GM12878 (cell line): ENCODE results near the gene CLCN2. TPM values are rescaled to one million over a fixed set of nuclear protein-coding genes. Genes with fewer than 3 reads are reported as not detected.

Source experiments
- ATAC-seq: fragments of 200-7000 bp; cut with Tn5 transposase; 3 replicates; pipeline ENCODE4 v1.9.1; 2020; ENCODE audit warnings: mild to moderate bottlenecking, moderate library complexity
- BruUV-seq: library from RNA; stranded (reverse); fragments of 400-500 nt; replicated peaks from 2 replicates; lab custom pipeline; 2021; lab: Mats Ljungman, UMichigan
- CTCF ChIA-PET: fragments of 300-600 bp; sonication (Branson Sonifier 250); formaldehyde crosslinking; extraction: SDS; loops from one replicate; lab custom pipeline; 2021; ENCODE audit warnings: inconsistent platforms; lab: Yijun Ruan, JAX
- POLR2A ChIA-PET: fragments of 350-600 bp; formaldehyde crosslinking; extraction: SDS; loops from one replicate; lab custom pipeline; 2021; ENCODE audit warnings: inconsistent platforms; lab: Charles Lee
- RAD21 ChIA-PET: fragments of 300-600 bp; sonication (Branson Sonifier 250); formaldehyde crosslinking; loops from one replicate; lab custom pipeline; 2023; ENCODE audit warnings: antibody characterized with exemption; ENCODE audit not compliant: unreplicated experiment; lab: Charles Lee
- SMC1A ChIA-PET: fragments of 300-600 bp; sonication (Branson Sonifier 250); formaldehyde crosslinking; loops from one replicate; lab custom pipeline; 2023; ENCODE audit not compliant: unreplicated experiment, uncharacterized antibody; lab: Charles Lee
- DNase-seq: peaks from one replicate; pipeline ENCODE4 v3.0.0-alpha.2; 2011; ENCODE audit warnings: low read depth, low spot score
- FAIRE-seq: peaks from 3 replicates; lab custom pipeline; 2011; peaks lifted over from hg19 to GRCh38; lab: Jason Lieb, UNC
- H2AFZ ChIP-seq: 2 replicates; pipeline ENCODE4 v1.6.0; 2011; ENCODE audit warnings: low read depth, low read length, control low read depth; ENCODE audit not compliant: control insufficient read depth
- H3K27ac ChIP-seq: 2 replicates; pipeline ENCODE4 v1.5.1; 2011; ENCODE audit warnings: control low read depth; ENCODE audit not compliant: control insufficient read depth, insufficient read depth
- H3K27me3 ChIP-seq, 2 experiments: replicated peaks in 1 of 2; 2 replicates each; pipeline versions ENCODE4 v1.6.0 to v1.6.1; 2011; ENCODE audit warnings: low read length in 1 of 2; ENCODE audit not compliant: control insufficient read depth in 2 of 2, insufficient read depth in 2 of 2
- H3K36me3 ChIP-seq, 2 experiments: 2 replicates each; pipeline ENCODE4 v1.5.1; 2011; ENCODE audit warnings: low read length in 1 of 2; ENCODE audit not compliant: control insufficient read depth in 2 of 2, insufficient read depth in 2 of 2
- H3K4me1 ChIP-seq: 2 replicates; pipeline ENCODE4 v1.6.1; 2011; ENCODE audit warnings: mild to moderate bottlenecking, low read length, moderate library complexity, mixed read lengths; ENCODE audit not compliant: control insufficient read depth, insufficient read depth
- H3K4me2 ChIP-seq: 2 replicates; pipeline ENCODE4 v1.6.0; 2011; ENCODE audit warnings: control low read depth; ENCODE audit not compliant: control insufficient read depth, insufficient read depth
- H3K4me3 ChIP-seq: fragments of 200-600 bp; sonication (generic); 2 replicates; pipeline ENCODE4 v1.5.1; 2016
- H3K79me2 ChIP-seq: 2 replicates; pipeline ENCODE4 v1.6.0; 2011; ENCODE audit warnings: low read length; ENCODE audit not compliant: control insufficient read depth, insufficient read depth
- H3K9ac ChIP-seq: 2 replicates; pipeline ENCODE4 v1.8.0; 2011; ENCODE audit warnings: low read length, control low read depth, mixed read lengths; ENCODE audit not compliant: control insufficient read depth, insufficient read depth
- H3K9me3 ChIP-seq: replicated peaks from 3 replicates; pipeline ENCODE4 v1.5.1; 2011; ENCODE audit warnings: mild to moderate bottlenecking, low read length; ENCODE audit not compliant: control insufficient read depth, insufficient read depth
- H4K20me1 ChIP-seq: 2 replicates; pipeline ENCODE4 v1.6.0; 2011; ENCODE audit not compliant: control insufficient read depth, insufficient read depth
- NFXL1 ChIP-seq: fragments of 450-650 bp; IDR thresholded peaks from 2 replicates; pipeline ENCODE4 v1.6.1; 2017; ENCODE audit warnings: antibody characterized with exemption, mild to moderate bottlenecking, borderline replicate concordance
- NFYB ChIP-seq: IDR thresholded peaks from 2 replicates; pipeline ENCODE4 v1.6.1; 2011; ENCODE audit warnings: low read depth, mild to moderate bottlenecking, low read length, improper control_type of control experiment, moderate library complexity; ENCODE audit not compliant: insufficient read depth
- POLR2AphosphoS5 ChIP-seq: IDR thresholded peaks from 2 replicates; pipeline ENCODE4 v1.6.1; 2011; ENCODE audit warnings: mild to moderate bottlenecking, low read length, inconsistent platforms
- USF2 ChIP-seq: IDR thresholded peaks from 2 replicates; pipeline ENCODE4 v1.6.1; 2011; ENCODE audit warnings: low read depth, low read length, improper control_type of control experiment, borderline replicate concordance
- WGBS: methylation state at CpG from one replicate; pipeline ENCODE4 v1.1.6; 2016; ENCODE audit warnings: low lambda C conversion rate; ENCODE audit not compliant: insufficient replicate concordance, insufficient coverage; ENCODE audit errors: missing lambda C conversion rate; 5-methylcytosine and 5-hydroxymethylcytosine counted together
- in situ Hi-C: fragments of 300-500 bp; cut with MboI; formaldehyde crosslinking; loops from 9 replicates; pipeline ENCODE4 v1.14.3; 2018; ENCODE audit warnings: mixed read lengths
- intact Hi-C: fragments of 100-400 bp; cut with micrococcal nuclease; formaldehyde crosslinking; loops from one replicate; pipeline ENCODE4 v1.14.2; 2022; ENCODE audit not compliant: unreplicated experiment
- polyA plus RNA-seq, 11 experiments: library from polyadenylated mRNA; depleted of rRNA in 4 of 11; unstranded in 6 of 11; stranded (reverse) in 5 of 11; fragments of >200 nt; fragmentation: Nextera tagmentation in 4 of 11; fragmentation: Illumina TruSeq in 1 of 11; extraction: Ambion mirVana in 4 of 11; extraction: Trizol in 1 of 11; gene quantifications; 1 replicate in 1 of 11; 2 replicates in 10 of 11; pipeline versions ENCODE4 v1.2.1 to v1.2.3, GENCODE V29; 2011 to 2016; ENCODE audit warnings: inconsistent platforms in 2 of 11, missing spikeins in 2 of 11, low read depth in 1 of 11
- total RNA-seq, 4 experiments: library from RNA; depleted of rRNA in 3 of 4; stranded (reverse); fragments of >200 nt in 3 of 4; fragmentation: Illumina TruSeq in 1 of 4; extraction: Trizol in 1 of 4; gene quantifications; 2 replicates each; pipeline versions ENCODE4 v1.2.1 to v1.2.3, GENCODE V29; 2013 to 2021

CLCN2 gene
- total and polyA plus RNA-seq, 10 of the 15 experiments (the other 5 are each of a cell fraction or from before 2014, with no cell fraction given): 0.13 to 2.6 (median 0.85) TPM; not detected in 1

- no peak for FAIRE-seq
- Histone ChIP-seq H3K36me3 (peaks cover 13 to 23% of the 10 kb centered on the region in 2 experiments), H2AFZ (no peak overlapping the region)
- SMC1A ChIA-PET: no interaction called here
- TF ChIP-seq NFYB (no peak), USF2 (no peak), POLR2AphosphoS5 (0 out of 2 replicates have a peak, but pooled peaks have one; percentile 6), NFXL1 (no peak)
- TF ChIP-seq, all 136 proteins: peak for 1
- Histone ChIP-seq H3K79me2 (peaks cover 56% of the 10 kb centered on the region), H4K20me1 (peaks cover 12% of the 10 kb centered on the region), H3K9ac (peak overlapping the region; percentile 99), H3K27ac (peak overlapping the region; percentile 92), H3K4me3 (peak overlapping the region; percentile 100), H3K27me3 (no peaks in the 10 kb centered on the region), H3K9me3 (no peaks in the 10 kb centered on the region), H3K4me2 (peak overlapping the region; percentile 95), H3K4me1 (peaks cover 3% of the 10 kb centered on the region; the same call in 1 of the 2 replicates)
- 2% methylated on average over 6 of the region's 6 CpGs for WGBS
- ChIA-PET RAD21 (no interaction called here), POLR2A (interaction anchor here (0.7 to 1.0 kb wide), 4 partner anchors 9 to 47 kb away, joined by 3 to 4 read pairs (median 4); no protein-coding TSS in a partner anchor), CTCF (no interaction called here)
- BruUV-seq: no TSS peak
- intact Hi-C loops: loop anchor here (2.0 to 5.0 kb wide), 2 partner anchors 17 to 47 kb away; partner anchors contain the start of genes CLCN2, POLR2H and PSMD2
- in situ Hi-C loops: no loop called here
- DNase-seq (no peak), ATAC-seq (peak; percentile 18)
Observed at GRCh38 chr3:184315543-184315867, 45.9 kb downstream of the CLCN2 start.
